Measurements from ENCODE around the gene RGS13. TPM values are rescaled to one million over a fixed set of nuclear protein-coding genes. Genes with fewer than 3 reads are reported as not detected.

Gene RGS13
- total RNA-seq, 2 experiments from 2014 or later, result 0.17 to 0.30 TPM

- TF ChIP-seq CTCF (IDR thresholded peaks at IDR 0.05), result no peak
- Histone ChIP-seq H3K27me3 (ENCODE audit: control insufficient read depth in 1 of 2, insufficient read depth in 2 of 2, low read length in 2 of 2) (no peaks in the 10 kb centered on the region), H3K4me3 (ENCODE audit: low read length) (no peak overlapping the region), H3K9me3 (ENCODE audit: control insufficient read depth in 1 of 2, insufficient read depth in 1 of 2, low read length in 2 of 2) (no peaks in the 10 kb centered on the region), H3K27ac (ENCODE audit: low read depth in 1 of 2, low read length in 2 of 2) (no peak overlapping the region), H3K36me3 (ENCODE audit: insufficient read depth, low read length) (no peaks in the 10 kb centered on the region), H3K4me1 (ENCODE audit: insufficient read depth, low read length) (no peaks in the 10 kb centered on the region)
- H3K27ac Mint-ChIP-seq, result no peak overlapping the region
- intact Hi-C loops (cut with DNase I, micrococcal nuclease), result loop anchor here in 1 of 2 experiments (1.0 kb wide), 1 partner anchor 9 kb away; no protein-coding TSS in a partner anchor
- H3K4me3 Mint-ChIP-seq, result no peak overlapping the region
- no peak for DNase-seq
- no peaks in the 10 kb centered on the region for H3K27me3 Mint-ChIP-seq
- no peaks in the 10 kb centered on the region for H3K36me3 Mint-ChIP-seq (ENCODE audit: low read depth)
- no peaks in the 10 kb centered on the region for H3K4me1 Mint-ChIP-seq (ENCODE audit: low read depth)
- peaks cover 2% of the 10 kb centered on the region for H3K9me3 Mint-ChIP-seq
- CTCF ChIA-PET, result no interaction called here
- ATAC-seq (ENCODE audit: poor library complexity), result no peak
- POLR2A ChIA-PET, result no interaction called here
These were observed 21.8 kb downstream of the RGS13 start for GRCh38 chr1:192657760-192658159.

GRCh38 chr1:192658255-192658654, 22.3 kb downstream of the RGS13 start:
- peaks cover 2% of the 10 kb centered on the region for H3K9me3 Mint-ChIP-seq
- no peak overlapping the region for H3K4me3 Mint-ChIP-seq
- H3K4me1 ChIP-seq (ENCODE audit: insufficient read depth, low read length), result no peaks in the 10 kb centered on the region
- H3K27ac ChIP-seq (ENCODE audit: low read depth in 1 of 2, low read length in 2 of 2), result no peak overlapping the region
- CTCF ChIA-PET, result no interaction called here
- no peaks in the 10 kb centered on the region for H3K9me3 ChIP-seq (ENCODE audit: control insufficient read depth in 1 of 2, insufficient read depth in 1 of 2, low read length in 2 of 2)
- intact Hi-C loops (cut with DNase I, micrococcal nuclease), result loop anchor here in 1 of 2 experiments (1.0 kb wide), 1 partner anchor 8 kb away; no protein-coding TSS in a partner anchor
- no peak for ATAC-seq (ENCODE audit: poor library complexity)
- no peak overlapping the region for H3K27ac Mint-ChIP-seq
- H3K4me3 ChIP-seq (ENCODE audit: low read length), result no peak overlapping the region
- TF ChIP-seq CTCF (IDR thresholded peaks at IDR 0.05), result no peak
- DNase-seq, result no peak
- H3K36me3 Mint-ChIP-seq (ENCODE audit: low read depth), result no peaks in the 10 kb centered on the region
- no peaks in the 10 kb centered on the region for H3K27me3 ChIP-seq (ENCODE audit: control insufficient read depth in 1 of 2, insufficient read depth in 2 of 2, low read length in 2 of 2)
- POLR2A ChIA-PET, result no interaction called here
- no peaks in the 10 kb centered on the region for H3K36me3 ChIP-seq (ENCODE audit: insufficient read depth, low read length)
- no peaks in the 10 kb centered on the region for H3K27me3 Mint-ChIP-seq
- H3K4me1 Mint-ChIP-seq (ENCODE audit: low read depth), result no peaks in the 10 kb centered on the region

- Histone ChIP-seq H3K27ac (ENCODE audit: low read depth in 1 of 2, low read length in 2 of 2) (no peak overlapping the region), H3K4me1 (ENCODE audit: insufficient read depth, low read length) (no peaks in the 10 kb centered on the region), H3K27me3 (ENCODE audit: control insufficient read depth in 1 of 2, insufficient read depth in 2 of 2, low read length in 2 of 2) (no peaks in the 10 kb centered on the region), H3K36me3 (ENCODE audit: insufficient read depth, low read length) (no peaks in the 10 kb centered on the region), H3K9me3 (ENCODE audit: control insufficient read depth in 1 of 2, insufficient read depth in 1 of 2, low read length in 2 of 2) (no peaks in the 10 kb centered on the region), H3K4me3 (ENCODE audit: low read length) (no peak overlapping the region)
- H3K36me3 Mint-ChIP-seq (ENCODE audit: low read depth), result no peaks in the 10 kb centered on the region
- H3K9me3 Mint-ChIP-seq, result peaks cover 2% of the 10 kb centered on the region
- intact Hi-C loops (cut with DNase I, micrococcal nuclease), result no loop called here
- no peak overlapping the region for H3K4me3 Mint-ChIP-seq
- no peaks in the 10 kb centered on the region for H3K4me1 Mint-ChIP-seq (ENCODE audit: low read depth)
- POLR2A ChIA-PET, result no interaction called here
- no peak for ATAC-seq (ENCODE audit: poor library complexity)
- TF ChIP-seq CTCF (IDR thresholded peaks at IDR 0.05), result no peak
- no peak for DNase-seq
- H3K27me3 Mint-ChIP-seq, result no peaks in the 10 kb centered on the region
- no peak overlapping the region for H3K27ac Mint-ChIP-seq
- CTCF ChIA-PET, result no interaction called here
These were observed 24.7 kb downstream of the RGS13 start for GRCh38 chr1:192660613-192661012.

All from CD4-positive, alpha-beta T cell (primary cell).